ENCODE measurements around the gene RASD2.
A peak's percentile ranks its signal among the peaks of the same experiment; 100 is the strongest.

Gene RASD2

GRCh38 chr22:35541254-35541748, 670 bp downstream of the RASD2 start:
- DNase-seq (ENCODE audit: low read depth, low spot score) = no peak

DNA sequence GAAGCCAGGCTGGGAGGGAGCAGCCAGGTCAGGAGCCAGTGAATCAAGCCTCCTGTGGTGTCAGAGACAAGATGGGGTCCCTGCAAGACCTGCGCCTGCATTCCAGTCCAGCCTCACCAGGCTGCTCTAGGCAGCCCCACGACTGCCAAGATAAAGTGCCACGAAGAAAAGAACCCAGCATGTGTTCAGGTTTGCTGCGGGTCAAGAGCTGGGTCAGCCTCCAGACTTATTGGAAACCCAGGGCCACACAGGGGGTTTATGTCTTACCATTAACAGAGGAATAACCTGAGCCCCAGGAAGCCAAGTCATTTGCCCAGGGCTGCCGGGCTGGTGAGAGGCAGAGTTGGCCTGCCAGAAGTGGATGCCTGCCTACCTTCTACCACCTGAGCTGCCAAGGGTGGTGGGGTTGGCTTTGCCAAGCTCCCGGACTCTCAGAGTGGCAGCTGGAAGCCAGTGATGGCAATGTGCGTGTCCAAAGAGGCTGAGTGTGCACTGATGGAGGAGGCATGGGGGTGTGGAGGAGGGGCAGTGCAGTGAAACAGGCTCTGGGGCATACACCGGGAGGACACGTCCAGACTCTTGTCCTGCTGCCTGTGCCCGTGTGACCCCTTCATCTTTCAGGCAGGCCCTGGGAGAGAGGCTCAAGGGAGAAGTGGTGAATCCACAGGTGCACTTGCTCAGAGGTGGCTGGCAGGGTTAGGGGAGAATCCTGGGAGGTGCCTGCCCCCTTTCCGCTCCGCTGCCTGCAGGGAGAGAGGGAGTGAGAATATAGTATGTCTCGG, 1.7 kb downstream of the RASD2 start:
- no peak for DNase-seq (ENCODE audit: low read depth, low spot score)

GRCh38 chr22:35542939-35543516, 2.4 kb downstream of the RASD2 start:
- DNase-seq (ENCODE audit: low read depth, low spot score) = no peak

DNA sequence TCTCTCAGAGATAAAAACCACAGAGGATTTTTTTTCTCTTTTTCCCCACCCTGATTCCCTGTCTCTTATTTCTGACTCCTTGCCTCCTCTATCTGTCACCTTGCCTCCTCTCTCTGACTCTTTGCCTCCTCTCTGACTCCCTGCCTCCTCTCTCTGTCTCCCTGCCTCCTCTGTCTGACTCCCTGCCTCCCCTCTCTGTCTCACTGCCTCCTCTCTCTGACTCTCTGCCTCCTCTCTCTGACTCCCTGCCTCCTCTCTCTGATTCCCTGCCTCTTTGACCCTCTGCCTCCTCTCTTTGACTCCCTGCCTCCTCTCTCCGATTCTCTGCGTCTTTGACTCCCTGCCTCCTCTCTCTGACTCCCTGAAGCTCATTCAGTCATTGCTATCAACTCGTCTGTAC, 3.1 kb downstream of the RASD2 start:
- no peak for DNase-seq (ENCODE audit: low read depth, low spot score)

DNA sequence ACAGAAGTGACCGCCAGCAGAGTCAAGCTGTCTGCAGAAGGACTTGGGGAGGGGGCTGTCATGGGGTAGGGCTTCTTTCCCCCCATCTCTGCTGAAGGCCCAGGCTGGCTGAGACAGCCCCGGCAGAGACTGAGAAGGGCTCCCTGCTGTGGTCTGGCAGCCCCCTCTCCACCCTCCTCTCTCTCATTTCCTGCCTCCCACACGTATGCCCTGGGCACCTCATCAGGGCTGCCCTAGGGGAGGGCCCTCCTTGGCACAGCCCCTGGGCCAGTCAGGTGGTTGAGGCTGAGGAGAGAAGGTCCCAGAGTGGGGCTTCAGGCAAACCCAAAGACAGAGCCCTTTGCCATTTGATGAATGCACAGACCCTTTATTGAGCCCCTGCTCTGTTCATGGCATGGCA, 3.6 kb downstream of the RASD2 start:
- DNase-seq (ENCODE audit: low read depth, low spot score) = no peak

GRCh38 chr22:35544827-35545226, 4.2 kb downstream of the RASD2 start:
- DNase-seq (ENCODE audit: low read depth, low spot score) = no peak

GRCh38 chr22:35546886-35547285, 6.3 kb downstream of the RASD2 start:
- DNase-seq (ENCODE audit: low read depth, low spot score) = no peak

DNA sequence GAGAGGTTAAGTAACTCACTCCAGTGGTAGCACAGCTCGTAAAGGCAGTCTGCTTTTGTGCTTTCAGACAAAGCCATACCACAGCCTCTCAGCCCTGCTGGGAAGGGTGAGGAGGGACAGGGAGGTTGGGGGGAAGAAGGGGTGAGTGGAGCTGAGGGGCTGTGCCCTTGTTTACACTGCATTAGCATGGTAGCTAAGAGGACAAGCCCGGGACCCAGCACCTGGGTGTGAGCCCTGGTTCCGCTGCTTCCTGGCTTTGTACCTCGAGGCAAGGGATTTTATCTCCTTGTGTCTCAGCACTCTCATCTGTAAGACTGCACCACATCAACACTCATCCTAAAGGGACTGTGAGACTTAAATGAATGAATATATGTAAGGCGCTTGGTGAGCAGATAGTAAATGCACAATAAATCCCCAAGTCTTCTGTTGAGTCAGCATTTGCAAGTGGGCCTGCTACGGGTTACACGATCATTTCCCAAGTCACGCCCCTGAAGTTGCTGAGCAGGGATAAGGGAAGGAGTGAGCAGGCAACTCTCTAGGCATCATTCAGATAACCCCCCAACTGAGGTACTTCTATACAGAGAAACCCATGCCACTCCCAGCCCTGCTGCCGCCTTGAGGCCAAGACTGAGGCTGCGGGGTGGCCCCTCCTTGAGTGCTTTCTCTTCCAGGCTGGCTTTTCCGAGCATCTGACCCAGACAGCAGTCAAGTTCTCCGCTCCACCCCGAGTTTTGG, 7.5 kb downstream of the RASD2 start:
- DNase-seq (ENCODE audit: low read depth, low spot score) = no peak

DNA sequence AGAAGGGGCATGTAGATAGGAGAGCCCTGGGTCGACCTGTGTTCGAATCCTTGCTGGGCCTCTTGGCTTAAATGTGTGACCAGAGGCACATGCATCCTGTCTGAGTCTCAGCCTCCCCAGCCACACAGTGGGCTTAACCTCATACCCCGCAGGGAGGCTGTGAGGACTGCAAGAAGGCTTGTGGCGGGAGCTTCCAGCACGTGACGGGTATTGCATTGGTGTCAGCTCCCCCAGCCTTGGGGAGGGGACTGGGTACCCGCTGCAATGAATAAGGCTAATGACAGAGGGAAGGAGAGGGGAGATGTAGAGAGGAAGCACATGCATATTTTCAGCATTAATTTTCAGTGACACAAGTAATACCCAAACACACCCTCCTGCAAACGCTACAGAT, 8.1 kb downstream of the RASD2 start:
- DNase-seq (ENCODE audit: low read depth, low spot score) = no peak

DNA sequence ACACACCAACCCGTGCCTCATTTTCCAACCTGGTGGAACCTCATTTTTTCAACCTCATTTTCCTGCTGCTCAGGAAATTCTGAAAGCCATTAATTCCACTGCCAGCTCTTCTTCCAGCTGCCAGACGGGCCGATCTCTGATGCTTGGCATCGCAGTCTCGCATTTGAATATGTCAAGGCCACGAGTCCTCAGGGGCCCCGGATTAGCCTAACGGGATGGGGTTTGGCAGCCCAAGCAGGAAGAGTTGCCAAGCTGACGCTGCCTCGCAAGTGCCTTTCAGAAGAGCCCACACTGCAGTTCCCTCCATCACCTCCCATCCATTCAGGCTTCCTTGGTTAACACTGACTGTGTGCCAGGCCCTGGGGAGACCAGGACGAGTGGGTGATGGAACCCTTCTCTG, 8.7 kb downstream of the RASD2 start:
- DNase-seq (ENCODE audit: low read depth, low spot score) = no peak

- no peak for DNase-seq (ENCODE audit: low read depth, low spot score)
Measured at GRCh38 chr22:35551549-35552177, 11.0 kb downstream of the RASD2 start.

- DNase-seq (ENCODE audit: low read depth, low spot score) = peak; percentile 65
Measured at GRCh38 chr22:35552196-35552842, 11.7 kb downstream of the RASD2 start.

DNA sequence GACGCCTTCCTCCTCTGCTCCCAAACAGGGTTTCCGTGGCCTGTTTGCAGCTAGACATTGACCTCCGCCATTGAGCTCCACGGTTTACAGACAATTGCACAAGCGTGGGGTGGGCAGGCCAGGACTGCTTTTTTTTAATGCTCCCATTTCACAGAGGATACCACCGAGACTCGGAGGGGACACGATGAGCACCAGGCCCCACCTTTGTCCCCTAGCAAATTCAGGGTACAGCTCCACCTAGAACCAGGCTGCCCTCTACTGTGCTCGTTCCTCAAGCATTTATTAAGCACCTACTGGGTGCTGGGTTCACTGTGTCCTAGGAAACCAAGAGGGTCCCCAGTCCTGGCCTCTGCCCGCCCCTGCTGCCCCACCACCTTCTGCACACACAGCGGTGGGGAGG, 12.2 kb downstream of the RASD2 start:
- DNase-seq (ENCODE audit: low read depth, low spot score) = no peak

DNA sequence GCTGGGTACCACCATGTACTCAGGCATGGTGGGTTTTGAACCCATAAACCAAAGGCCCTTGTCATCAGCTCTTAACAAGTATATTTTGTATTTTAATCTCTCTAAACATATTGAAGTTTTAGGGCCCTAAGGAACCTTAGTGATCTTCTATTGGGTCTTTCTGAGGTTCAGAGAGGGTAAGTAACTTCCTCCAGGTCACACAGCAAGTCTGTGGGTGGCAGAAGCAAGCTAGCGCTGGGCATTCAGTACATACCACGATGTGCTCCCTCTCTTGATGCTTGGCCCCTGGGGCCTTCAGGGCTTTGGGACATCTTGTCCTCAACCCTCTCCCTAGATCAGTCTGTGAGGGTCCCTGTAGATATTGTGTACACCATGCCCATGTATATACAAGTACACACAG, 12.7 kb downstream of the RASD2 start:
- no peak for DNase-seq (ENCODE audit: low read depth, low spot score)

GRCh38 chr22:35554297-35554845, 13.7 kb downstream of the RASD2 start:
- no peak for DNase-seq (ENCODE audit: low read depth, low spot score)

- no peak for DNase-seq (ENCODE audit: low read depth, low spot score)
Measured at GRCh38 chr22:35555483-35555890, 14.9 kb downstream of the RASD2 start.

GRCh38 chr22:35555946-35556547, 15.4 kb downstream of the RASD2 start:
- DNase-seq (ENCODE audit: low read depth, low spot score) = no peak

- DNase-seq (ENCODE audit: low read depth, low spot score) = no peak
Measured at GRCh38 chr22:35556666-35557065, 16.0 kb downstream of the RASD2 start.

GRCh38 chr22:35558031-35558430, 17.4 kb downstream of the RASD2 start:
- DNase-seq (ENCODE audit: low read depth, low spot score) = no peak

GRCh38 chr22:35558719-35559118, 18.1 kb downstream of the RASD2 start:
- DNase-seq (ENCODE audit: low read depth, low spot score) = no peak

Measured in smooth muscle cell of the brain vasculature (primary cell).